GM21576 (cell line): Measurements from ENCODE around the gene GPR139.

Experiments
- ATAC-seq: cut with Tn5 transposase; IDR thresholded peaks from one replicate; pipeline ENCODE4 v1.9.1; 2021; ENCODE audit warnings: mild to moderate bottlenecking, moderate library complexity; ENCODE audit not compliant: unreplicated experiment

GPR139 gene

DNA sequence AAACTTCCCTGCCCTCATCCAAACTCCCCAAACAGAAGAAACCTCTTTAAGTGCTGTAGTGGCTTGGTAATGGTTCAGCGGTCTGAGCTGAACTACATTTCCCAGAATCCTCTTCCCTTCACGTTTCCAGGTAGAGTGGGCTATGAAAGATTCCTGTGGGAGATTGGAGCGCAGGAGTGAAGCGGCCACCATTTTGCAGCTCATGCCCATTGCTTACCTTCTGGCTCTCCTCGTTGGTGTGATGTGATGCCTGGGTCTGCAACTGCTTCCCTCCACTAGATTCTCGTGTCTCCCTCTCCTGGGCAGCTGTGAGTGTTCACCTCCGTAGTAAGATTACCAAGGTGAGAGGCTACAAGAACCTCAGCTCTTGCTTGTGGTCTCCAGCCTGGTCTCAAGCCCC lies 82.1 kb downstream of the GPR139 start:
- ATAC-seq = no peak

DNA sequence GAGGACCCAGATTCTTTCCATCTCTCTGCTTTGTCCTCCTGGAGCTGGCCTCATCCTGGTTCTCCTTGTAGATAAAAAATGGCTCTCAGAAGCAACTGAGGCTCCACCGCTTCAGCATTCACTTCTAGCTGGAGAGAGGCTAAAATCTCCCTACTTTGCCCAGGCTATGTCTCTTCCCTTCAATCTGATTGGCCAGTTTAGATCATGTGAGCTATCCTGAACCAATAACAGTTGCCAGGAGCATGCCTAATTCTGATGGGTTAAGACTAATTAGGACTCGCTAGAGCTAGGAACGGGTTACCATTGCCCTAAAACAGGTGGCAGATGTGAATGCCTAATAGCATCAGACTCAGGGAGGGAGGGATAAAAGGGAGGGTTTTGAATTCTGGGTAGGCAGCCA lies 89.6 kb downstream of the GPR139 start:
- no peak for ATAC-seq
